PC-9 (cell line): ENCODE results near the gene AKIP1. TPM values are rescaled to one million over a fixed set of nuclear protein-coding genes. Genes with fewer than 3 reads are reported as not detected.

Source experiments
- BruUV-seq: library from RNA; stranded (reverse); fragments of 400-500 nt; replicated peaks from 2 replicates; lab custom pipeline; 2021; lab: Mats Ljungman, UMichigan
- CTCF ChIA-PET: fragments of 300-600 bp; sonication (Branson Sonifier 250); formaldehyde crosslinking; loops from one replicate; lab custom pipeline; 2022; ENCODE audit warnings: antibody characterized with exemption; lab: Charles Lee
- POLR2A ChIA-PET: fragments of 300-600 bp; sonication (Branson Sonifier 250); formaldehyde crosslinking; loops from one replicate; lab custom pipeline; 2022; ENCODE audit warnings: antibody characterized with exemption; ENCODE audit not compliant: unreplicated experiment; lab: Charles Lee
- DNase-seq, 2 experiments: peaks; one replicate each; pipeline versions ENCODE4 v3.0.0 to v3.0.0-alpha.2; 2015 to 2022; ENCODE audit warnings: mixed read lengths in 1 of 2
- H2AFZ ChIP-seq: fragments of 200-600 bp; sonication (generic); 2 replicates; pipeline ENCODE4 v1.8.1; 2017; ENCODE audit warnings: antibody characterized with exemption
- H3F3A ChIP-seq: fragments of 200-600 bp; sonication (generic); 2 replicates; pipeline ENCODE4 v1.8.1; 2017; ENCODE audit warnings: antibody characterized with exemption, mild to moderate bottlenecking, low read depth; ENCODE audit not compliant: insufficient read depth
- H3K27ac ChIP-seq: fragments of 200-600 bp; sonication (generic); 2 replicates; pipeline ENCODE4 v1.6.1; 2016; ENCODE audit warnings: mixed run types
- H3K27me3 ChIP-seq: fragments of 200-600 bp; sonication (generic); 2 replicates; pipeline ENCODE4 v1.6.1; 2016; ENCODE audit warnings: low read depth, mixed run types; ENCODE audit not compliant: insufficient read depth
- H3K36me3 ChIP-seq: fragments of 200-600 bp; sonication (generic); 2 replicates; pipeline ENCODE4 v1.6.1; 2016; ENCODE audit warnings: low read depth, mixed run types
- H3K4me1 ChIP-seq: fragments of 200-600 bp; sonication (generic); replicated peaks from 2 replicates; pipeline ENCODE4 v1.6.1; 2016; ENCODE audit warnings: mixed run types; ENCODE audit not compliant: insufficient read depth
- H3K4me2 ChIP-seq: fragments of 200-600 bp; sonication (generic); 2 replicates; pipeline ENCODE4 v1.6.1; 2017; ENCODE audit warnings: mixed run types
- H3K4me3 ChIP-seq: fragments of 200-600 bp; sonication (generic); 2 replicates; pipeline ENCODE4 v1.6.1; 2016; ENCODE audit warnings: mixed run types
- H3K79me2 ChIP-seq: fragments of 200-600 bp; sonication (generic); 2 replicates; pipeline ENCODE4 v1.6.1; 2017; ENCODE audit warnings: low read depth, mixed run types
- H3K9me2 ChIP-seq: fragments of 200-600 bp; sonication (generic); 2 replicates; pipeline ENCODE4 v1.8.1; 2017; ENCODE audit warnings: mild to moderate bottlenecking; ENCODE audit not compliant: insufficient read depth
- H3K9me3 ChIP-seq: fragments of 200-600 bp; sonication (generic); 2 replicates; pipeline ENCODE4 v1.8.1; 2016; ENCODE audit warnings: low read depth; ENCODE audit not compliant: insufficient read depth
- H4K20me1 ChIP-seq: fragments of 200-600 bp; sonication (generic); 2 replicates; pipeline ENCODE4 v1.8.1; 2017; ENCODE audit not compliant: insufficient read depth
- EZH2 ChIP-seq: fragments of 200-600 bp; sonication (generic); IDR thresholded peaks from 2 replicates; pipeline ENCODE4 v1.8.0; 2017; ENCODE audit warnings: antibody characterized with exemption, low read depth
- intact Hi-C: fragments of 100-400 bp; cut with micrococcal nuclease; formaldehyde crosslinking; loops from one replicate; pipeline ENCODE4 v1.10.0; 2022; ENCODE audit not compliant: unreplicated experiment
- total RNA-seq: library from RNA; stranded (reverse); gene quantifications from 2 replicates; pipeline ENCODE4 v1.2.3, GENCODE V29; 2021
- TF ChIP-seq, protein P1 (sequence below): fragments of 200-600 bp; sonication (generic); conservative IDR thresholded peaks from 2 replicates; pipeline ENCODE4 v1.6.1; 2017; ENCODE audit warnings: mixed run types, antibody characterized with exemption, mild to moderate bottlenecking, moderate library complexity

The AKIP1 gene
- total RNA-seq, 1 experiment from 2014 or later, result 17.7 TPM

DNA sequence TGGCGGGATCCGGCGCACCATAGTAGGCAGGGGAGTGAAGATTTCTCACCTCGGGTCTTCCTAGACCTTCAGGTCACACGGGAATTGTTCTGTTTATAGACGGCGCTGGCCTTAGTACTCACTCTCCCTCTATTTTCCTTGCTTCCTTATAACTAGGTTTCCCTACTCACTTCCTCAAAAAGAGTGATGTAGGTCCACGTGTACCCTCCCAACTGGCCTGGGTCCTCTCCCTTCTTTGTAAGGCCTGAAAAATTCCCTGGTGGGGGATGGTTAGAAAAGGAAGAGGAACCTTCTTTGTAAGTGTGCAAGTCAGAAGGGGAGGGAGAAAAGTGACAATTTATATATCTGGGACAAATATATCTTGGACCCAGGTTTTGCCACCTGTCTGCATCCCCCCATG, 56.2 kb downstream of the AKIP1 start:
- BruUV-seq, result no TSS peak
- Histone ChIP-seq H3K36me3 (no peaks in the 10 kb centered on the region), H3K9me2 (no peaks in the 10 kb centered on the region), H3K27me3 (no peaks in the 10 kb centered on the region), H3K79me2 (peaks cover 16% of the 10 kb centered on the region), H4K20me1 (no peaks in the 10 kb centered on the region), H3K4me1 (peaks cover 15% of the 10 kb centered on the region), H3K27ac (no peak overlapping the region), H3K4me3 (no peak overlapping the region), H2AFZ (no peak overlapping the region), H3K4me2 (no peak overlapping the region), H3K9me3 (no peaks in the 10 kb centered on the region), H3F3A (no peaks in the 10 kb centered on the region)
- TF ChIP-seq, protein P1, sequence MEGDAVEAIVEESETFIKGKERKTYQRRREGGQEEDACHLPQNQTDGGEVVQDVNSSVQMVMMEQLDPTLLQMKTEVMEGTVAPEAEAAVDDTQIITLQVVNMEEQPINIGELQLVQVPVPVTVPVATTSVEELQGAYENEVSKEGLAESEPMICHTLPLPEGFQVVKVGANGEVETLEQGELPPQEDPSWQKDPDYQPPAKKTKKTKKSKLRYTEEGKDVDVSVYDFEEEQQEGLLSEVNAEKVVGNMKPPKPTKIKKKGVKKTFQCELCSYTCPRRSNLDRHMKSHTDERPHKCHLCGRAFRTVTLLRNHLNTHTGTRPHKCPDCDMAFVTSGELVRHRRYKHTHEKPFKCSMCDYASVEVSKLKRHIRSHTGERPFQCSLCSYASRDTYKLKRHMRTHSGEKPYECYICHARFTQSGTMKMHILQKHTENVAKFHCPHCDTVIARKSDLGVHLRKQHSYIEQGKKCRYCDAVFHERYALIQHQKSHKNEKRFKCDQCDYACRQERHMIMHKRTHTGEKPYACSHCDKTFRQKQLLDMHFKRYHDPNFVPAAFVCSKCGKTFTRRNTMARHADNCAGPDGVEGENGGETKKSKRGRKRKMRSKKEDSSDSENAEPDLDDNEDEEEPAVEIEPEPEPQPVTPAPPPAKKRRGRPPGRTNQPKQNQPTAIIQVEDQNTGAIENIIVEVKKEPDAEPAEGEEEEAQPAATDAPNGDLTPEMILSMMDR, result no peak
- TF ChIP-seq EZH2, result no peak
- no peak for DNase-seq
- CTCF ChIA-PET, result no interaction called here
- POLR2A ChIA-PET, result no interaction called here
- intact Hi-C loops, result loop anchor here (10.0 kb wide), 2 partner anchors 582 to 742 kb away; no protein-coding TSS in a partner anchor

Other genes with a start within 250 kb of the AKIP1 start
- 16.1 and 17.0 TPM in 2 replicates for gene TRIM66, start 228.5 kb upstream of the AKIP1 start, total RNA-seq
- gene RPL27A, start 228.4 kb upstream of the AKIP1 start, total RNA-seq, result 548 and 560 TPM in 2 replicates
- gene C11orf16, start 21.8 kb downstream of the AKIP1 start, total RNA-seq, result not detected in 2 replicates
- gene ASCL3, start 31.8 kb downstream of the AKIP1 start, total RNA-seq, result not detected in 2 replicates
- 12.0 and 13.4 TPM in 2 replicates for gene TMEM9B, start 53.3 kb downstream of the AKIP1 start, total RNA-seq
- gene NRIP3, start 92.8 kb downstream of the AKIP1 start, total RNA-seq, result 1.1 and 2.1 TPM in 2 replicates
- not detected in 2 replicates for gene SCUBE2, start 180.4 kb downstream of the AKIP1 start, total RNA-seq